ENCODE data around the gene MUSK. TPM values are rescaled to one million over a fixed set of nuclear protein-coding genes. Genes with fewer than 3 reads are reported as not detected.

The MUSK gene
- total and polyA plus RNA-seq, 2 of the 4 experiments (the other 2 are of a cell fraction) = 0.07 to 0.18 TPM

- BruUV-seq (replicated peaks) = no TSS peak
- no peak overlapping the region for H3K4me3 ChIP-seq (ENCODE audit: insufficient read depth, low read depth, low read length)
- no peak overlapping the region for H2AK9ac ChIP-seq (replicated peaks; ENCODE audit: low read depth, low read length, poor library complexity)
- in situ Hi-C loops (cut with MboI; ENCODE audit: low sequenced_read_pairs) = no loop called here
- H3K27me3 ChIP-seq (ENCODE audit: control insufficient read depth, insufficient read depth, low read length) = no peaks in the 10 kb centered on the region
- no peaks in the 10 kb centered on the region for H3K9me1 ChIP-seq (ENCODE audit: insufficient read depth, low read length)
- H3K4me2 ChIP-seq (ENCODE audit: low read depth, low read length) = no peak overlapping the region
- H4K8ac ChIP-seq (ENCODE audit: low read depth in 2 of 2, low read length in 2 of 2) = no peak overlapping the region
- H3K23ac ChIP-seq (ENCODE audit: low read depth, low read length) = no peak overlapping the region
- H3K14ac ChIP-seq (replicated peaks; ENCODE audit: low read depth, low read length) = 0 out of 2 replicates have a peak overlapping the region, but pooled peaks have one; percentile 58
- peak overlapping the region; percentile 56; the same call in 1 of the 2 replicates for H2BK20ac ChIP-seq (ENCODE audit: low read depth, low read length)
- H3K56ac ChIP-seq (ENCODE audit: extremely low read depth, insufficient read depth, low read length) = no peak overlapping the region
- no peak overlapping the region for H3K9ac ChIP-seq (ENCODE audit: low read depth, low read length)
- POLR2A ChIA-PET (ENCODE audit: unreplicated experiment) = no interaction called here
- H3K4ac ChIP-seq (ENCODE audit: low read depth, low read length) = no peak overlapping the region
- no peak overlapping the region for H3K27ac ChIP-seq (ENCODE audit: insufficient read depth, low read length)
- intact Hi-C loops (cut with micrococcal nuclease) = no loop called here
- TF ChIP-seq POLR2A (IDR thresholded peaks at IDR 0.05; ENCODE audit: low read depth, low read length) (no peak), MAZ (IDR thresholded peaks at IDR 0.05; ENCODE audit: borderline replicate concordance, low read depth, low read length) (no peak), CTCF (conservative IDR thresholded peaks at IDR 0.05; ENCODE audit: low read depth, low read length) (no peak), MXI1 (IDR thresholded peaks at IDR 0.05; ENCODE audit: borderline replicate concordance, low read depth, low read length) (no peak), ELK1 (IDR thresholded peaks at IDR 0.05; ENCODE audit: borderline replicate concordance, low read depth, low read length) (no peak)
- no peak overlapping the region for H2BK5ac ChIP-seq (ENCODE audit: low read depth, low read length, poor library complexity, severe bottlenecking)
- no peak overlapping the region; the same call in 1 of the 2 replicates for H2BK120ac ChIP-seq (ENCODE audit: low read depth, low read length)
- no peaks in the 10 kb centered on the region for H3K9me3 ChIP-seq (ENCODE audit: control insufficient read depth, insufficient read depth, low read length)
- H4K5ac ChIP-seq (ENCODE audit: low read depth, low read length) = no peak overlapping the region
- ATAC-seq (ENCODE audit: low read depth) (no peak), DNase-seq (no peak)
- H4K91ac ChIP-seq (ENCODE audit: insufficient read depth, low read depth, low read length) = no peak overlapping the region; the same call in 1 of the 2 replicates
- CTCF ChIA-PET = no interaction called here
- H4K20me1 ChIP-seq (ENCODE audit: insufficient read depth, low read length) = no peaks in the 10 kb centered on the region
- H2AFZ ChIP-seq (replicated peaks; ENCODE audit: low read length, poor library complexity) = no peak overlapping the region
- H3K79me1 ChIP-seq (ENCODE audit: low read depth in 1 of 2, low read length in 2 of 2) = no peaks in the 10 kb centered on the region
- H2BK15ac ChIP-seq (ENCODE audit: low read depth, low read length) = no peak overlapping the region
- H3K36me3 ChIP-seq (ENCODE audit: control insufficient read depth, insufficient read depth, low read length) = no peaks in the 10 kb centered on the region
- dilution Hi-C loops (cut with HindIII; ENCODE audit: low sequenced_read_pairs, unreplicated experiment) = loop anchor here (25.0 kb wide), 1 partner anchor 102 kb away; no protein-coding TSS in a partner anchor
- no peak overlapping the region for H2AK5ac ChIP-seq (ENCODE audit: low read depth, low read length)
- H3K18ac ChIP-seq (ENCODE audit: low read depth, low read length) = no peak overlapping the region
- no CpG with 5 or more reads among the region's 3 CpGs for WGBS, 2 experiments (ENCODE audit: extremely low coverage in 2 of 2, insufficient read length in 1 of 2)
- H3K4me1 ChIP-seq (ENCODE audit: control insufficient read depth, insufficient read depth, low read length) = peaks cover 12% of the 10 kb centered on the region
Measured at GRCh38 chr9:110710420-110710819, 41.8 kb downstream of the MUSK start.

Data from IMR-90 (cell line).